Measurements from ENCODE around the gene ESF1.
A peak's percentile ranks its signal among the peaks of the same experiment; 100 is the strongest.
"Not testable (repeated sequence)": the region's sequence is repeated elsewhere in the genome, so short reads cannot be mapped to it uniquely, and the experiment has no call there.

The ESF1 gene

GRCh38 chr20:13765868-13766416 lies 18.8 kb downstream of the ESF1 start:
- no peak overlapping the region for H3K4me3 ChIP-seq (replicated peaks in 1 of 2; ENCODE audit: low read depth in 2 of 2, low read length in 2 of 2)
- no peak for DNase-seq (ENCODE audit: low read depth in 2 of 2)
- TF ChIP-seq, protein P1, sequence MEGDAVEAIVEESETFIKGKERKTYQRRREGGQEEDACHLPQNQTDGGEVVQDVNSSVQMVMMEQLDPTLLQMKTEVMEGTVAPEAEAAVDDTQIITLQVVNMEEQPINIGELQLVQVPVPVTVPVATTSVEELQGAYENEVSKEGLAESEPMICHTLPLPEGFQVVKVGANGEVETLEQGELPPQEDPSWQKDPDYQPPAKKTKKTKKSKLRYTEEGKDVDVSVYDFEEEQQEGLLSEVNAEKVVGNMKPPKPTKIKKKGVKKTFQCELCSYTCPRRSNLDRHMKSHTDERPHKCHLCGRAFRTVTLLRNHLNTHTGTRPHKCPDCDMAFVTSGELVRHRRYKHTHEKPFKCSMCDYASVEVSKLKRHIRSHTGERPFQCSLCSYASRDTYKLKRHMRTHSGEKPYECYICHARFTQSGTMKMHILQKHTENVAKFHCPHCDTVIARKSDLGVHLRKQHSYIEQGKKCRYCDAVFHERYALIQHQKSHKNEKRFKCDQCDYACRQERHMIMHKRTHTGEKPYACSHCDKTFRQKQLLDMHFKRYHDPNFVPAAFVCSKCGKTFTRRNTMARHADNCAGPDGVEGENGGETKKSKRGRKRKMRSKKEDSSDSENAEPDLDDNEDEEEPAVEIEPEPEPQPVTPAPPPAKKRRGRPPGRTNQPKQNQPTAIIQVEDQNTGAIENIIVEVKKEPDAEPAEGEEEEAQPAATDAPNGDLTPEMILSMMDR (IDR thresholded peaks at IDR 0.05; ENCODE audit: low read depth, low read length), result no peak

DNA sequence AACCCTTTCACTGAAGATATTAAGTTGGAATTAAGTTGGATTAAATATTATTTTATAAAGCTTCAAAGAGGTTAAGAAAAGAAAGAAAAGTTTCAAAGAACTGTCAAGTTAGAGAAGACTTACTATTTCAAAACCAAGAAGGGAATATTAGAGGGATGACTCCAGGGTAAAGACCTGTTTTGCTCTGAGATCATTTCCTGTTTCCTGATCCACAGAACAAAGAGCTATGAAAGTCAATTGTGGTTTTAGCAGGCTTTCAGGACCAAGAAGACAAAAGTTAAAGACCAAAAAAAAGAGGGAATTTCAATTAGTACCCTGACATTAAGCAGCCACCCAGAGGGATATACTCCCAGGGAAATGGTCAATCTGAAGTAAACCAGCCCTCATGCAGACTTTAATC lies 19.4 kb downstream of the ESF1 start:
- H3K4me3 ChIP-seq (replicated peaks in 1 of 2; ENCODE audit: low read depth in 2 of 2, low read length in 2 of 2), result no peak overlapping the region
- TF ChIP-seq, protein P1 (IDR thresholded peaks at IDR 0.05; ENCODE audit: low read depth, low read length), result no peak
- DNase-seq (ENCODE audit: low read depth in 2 of 2), result peak; percentile 17 to 69

GRCh38 chr20:13760451-13760946 lies 24.2 kb downstream of the ESF1 start:
- H3K4me3 ChIP-seq (replicated peaks in 1 of 2; ENCODE audit: low read depth in 2 of 2, low read length in 2 of 2); DNase-seq (ENCODE audit: low read depth in 2 of 2): not testable (repeated sequence)

- TF ChIP-seq, protein P1 (IDR thresholded peaks at IDR 0.05; ENCODE audit: low read depth, low read length), result no peak
- no peak for DNase-seq (ENCODE audit: low read depth in 2 of 2)
- no peak overlapping the region for H3K4me3 ChIP-seq (replicated peaks in 1 of 2; ENCODE audit: low read depth in 2 of 2, low read length in 2 of 2)
These were observed 25.8 kb downstream of the ESF1 start for GRCh38 chr20:13758884-13759283.

GRCh38 chr20:13756551-13756950 lies 28.2 kb downstream of the ESF1 start:
- no peak overlapping the region for H3K4me3 ChIP-seq (replicated peaks in 1 of 2; ENCODE audit: low read depth in 2 of 2, low read length in 2 of 2)
- TF ChIP-seq, protein P1 (IDR thresholded peaks at IDR 0.05; ENCODE audit: low read depth, low read length), result no peak
- DNase-seq (ENCODE audit: low read depth in 2 of 2), result no peak

- DNase-seq (ENCODE audit: low read depth in 2 of 2), result peak in 1 of 2 donors; percentile 31
- TF ChIP-seq, protein P1 (IDR thresholded peaks at IDR 0.05; ENCODE audit: low read depth, low read length), result no peak
- H3K4me3 ChIP-seq (replicated peaks in 1 of 2; ENCODE audit: low read depth in 2 of 2, low read length in 2 of 2), result no peak overlapping the region
These were observed 28.9 kb downstream of the ESF1 start for GRCh38 chr20:13755809-13756208.

DNA sequence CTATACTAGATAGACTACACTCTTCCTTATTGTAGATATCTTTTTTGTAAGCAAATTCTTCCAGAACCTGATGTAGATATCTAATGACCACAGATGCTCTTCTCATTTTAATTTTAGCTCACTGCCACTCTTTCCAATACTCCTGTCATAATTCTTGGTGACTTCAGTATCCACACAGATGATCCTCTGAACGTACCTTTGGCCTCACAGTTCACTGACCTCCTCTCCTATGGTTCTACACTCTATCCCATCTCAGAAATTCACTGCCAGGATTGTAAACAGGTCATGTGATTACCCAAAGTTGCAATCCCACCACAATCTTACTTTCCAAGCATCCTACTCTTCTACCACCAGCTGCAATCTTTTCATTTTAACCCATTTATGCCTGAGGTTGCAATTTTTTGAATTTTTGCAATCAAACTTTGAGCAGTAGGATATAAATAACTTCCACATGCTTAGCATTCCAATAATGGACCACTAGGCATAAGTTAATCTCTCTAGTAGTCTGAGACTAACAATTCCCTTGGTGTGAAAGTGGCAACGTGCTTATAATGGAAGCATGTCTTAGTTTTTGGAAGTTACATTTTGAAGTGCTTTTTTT lies 31.2 kb downstream of the ESF1 start:
- TF ChIP-seq, protein P1 (IDR thresholded peaks at IDR 0.05; ENCODE audit: low read depth, low read length), result no peak
- H3K4me3 ChIP-seq (replicated peaks in 1 of 2; ENCODE audit: low read depth in 2 of 2, low read length in 2 of 2), result no peak overlapping the region
- DNase-seq (ENCODE audit: low read depth in 2 of 2), result no peak
